NCI-H2107 (cell line): Measurements from ENCODE around the gene ATF7IP.

ENCODE experiments used
- DNase-seq: peaks from one replicate; lab custom pipeline; 2025; lab: John Stamatoyannopoulos, UW

Gene ATF7IP

GRCh38 chr12:14418451-14418890, 53.0 kb downstream of the ATF7IP start:
- no peak for DNase-seq

GRCh38 chr12:14422516-14423230, 57.2 kb downstream of the ATF7IP start:
- DNase-seq, result no peak

- DNase-seq, result no peak
These were observed 59.1 kb downstream of the ATF7IP start for GRCh38 chr12:14424545-14424944.

- no peak for DNase-seq
These were observed 61.3 kb downstream of the ATF7IP start for GRCh38 chr12:14426792-14427191.

- no peak for DNase-seq
These were observed 62.4 kb downstream of the ATF7IP start for GRCh38 chr12:14427929-14428328.

- no peak for DNase-seq
These were observed 65.0 kb downstream of the ATF7IP start for GRCh38 chr12:14430394-14430986.

GRCh38 chr12:14431975-14432374, 66.5 kb downstream of the ATF7IP start:
- no peak for DNase-seq

- no peak for DNase-seq
These were observed 70.1 kb downstream of the ATF7IP start for GRCh38 chr12:14435627-14436026.

- DNase-seq, result no peak
These were observed 76.9 kb downstream of the ATF7IP start for GRCh38 chr12:14442221-14442881.

- no peak for DNase-seq
These were observed 78.0 kb downstream of the ATF7IP start for GRCh38 chr12:14443531-14443930.

GRCh38 chr12:14450479-14450878, 85.0 kb downstream of the ATF7IP start:
- DNase-seq, result no peak

- DNase-seq, result no peak
These were observed 86.9 kb downstream of the ATF7IP start for GRCh38 chr12:14452336-14452735.

GRCh38 chr12:14452865-14453264, 87.4 kb downstream of the ATF7IP start:
- no peak for DNase-seq

GRCh38 chr12:14454098-14454907, 88.8 kb downstream of the ATF7IP start:
- DNase-seq, result no peak

- no peak for DNase-seq
These were observed 94.8 kb downstream of the ATF7IP start for GRCh38 chr12:14460212-14460841.

GRCh38 chr12:14471497-14471896, 106.0 kb downstream of the ATF7IP start:
- no peak for DNase-seq

- no peak for DNase-seq
These were observed 108.3 kb downstream of the ATF7IP start for GRCh38 chr12:14473707-14474287.

- DNase-seq, result no peak
These were observed 113.5 kb downstream of the ATF7IP start for GRCh38 chr12:14479004-14479403.

GRCh38 chr12:14481201-14481600, 115.7 kb downstream of the ATF7IP start:
- DNase-seq, result no peak

GRCh38 chr12:14482361-14482760, 116.9 kb downstream of the ATF7IP start:
- no peak for DNase-seq

- DNase-seq, result no peak
These were observed 117.4 kb downstream of the ATF7IP start for GRCh38 chr12:14482886-14483285.

- no peak for DNase-seq
These were observed 129.8 kb downstream of the ATF7IP start for GRCh38 chr12:14495326-14495725.
